ENCODE results near the gene GAD1.

The GAD1 gene

GRCh38 chr2:170836027-170836426, 19.3 kb downstream of the GAD1 start:
- H3K4me3 ChIP-seq (ENCODE audit: low read depth, low read length) = no peak overlapping the region
- CTCF ChIA-PET = no interaction called here
- POLR2A ChIA-PET = no interaction called here
- no peak for TF ChIP-seq CTCF (IDR thresholded peaks at IDR 0.05; ENCODE audit: insufficient read depth, low read length, missing control alignments)
- DNase-seq (ENCODE audit: low read depth, low spot score) = no peak

GRCh38 chr2:170840717-170841210, 24.1 kb downstream of the GAD1 start:
- DNase-seq (ENCODE audit: low read depth, low spot score) = no peak
- H3K4me3 ChIP-seq (ENCODE audit: low read depth, low read length) = no peak overlapping the region
- no peak for TF ChIP-seq CTCF (IDR thresholded peaks at IDR 0.05; ENCODE audit: insufficient read depth, low read length, missing control alignments)
- POLR2A ChIA-PET = no interaction called here
- CTCF ChIA-PET = no interaction called here

GRCh38 chr2:170842785-170843184, 26.1 kb downstream of the GAD1 start:
- TF ChIP-seq CTCF (IDR thresholded peaks at IDR 0.05; ENCODE audit: insufficient read depth, low read length, missing control alignments) = no peak
- DNase-seq (ENCODE audit: low read depth, low spot score) = peak; percentile 24
- CTCF ChIA-PET = interaction anchor here (0.9 kb wide), 2 partner anchors 29 kb away, joined by 3 to 4 read pairs; no protein-coding TSS in a partner anchor
- H3K4me3 ChIP-seq (ENCODE audit: low read depth, low read length) = no peak overlapping the region
- POLR2A ChIA-PET = no interaction called here

GRCh38 chr2:170843656-170844055, 27.0 kb downstream of the GAD1 start:
- no peak overlapping the region for H3K4me3 ChIP-seq (ENCODE audit: low read depth, low read length)
- DNase-seq (ENCODE audit: low read depth, low spot score) = peak; percentile 7
- POLR2A ChIA-PET = no interaction called here
- TF ChIP-seq CTCF (IDR thresholded peaks at IDR 0.05; ENCODE audit: insufficient read depth, low read length, missing control alignments) = no peak
- CTCF ChIA-PET = interaction anchor here (0.8 to 0.9 kb wide), 2 partner anchors 28 to 30 kb away, joined by 3 read pairs; no protein-coding TSS in a partner anchor

- POLR2A ChIA-PET = no interaction called here
- no peak for DNase-seq (ENCODE audit: low read depth, low spot score)
- no peak for TF ChIP-seq CTCF (IDR thresholded peaks at IDR 0.05; ENCODE audit: insufficient read depth, low read length, missing control alignments)
- CTCF ChIA-PET = interaction anchor here (1.0 to 3.5 kb wide), 4 partner anchors 12 to 501 kb away, joined by 3 to 13 read pairs (median 4); no protein-coding TSS in a partner anchor
- no peak overlapping the region for H3K4me3 ChIP-seq (ENCODE audit: low read depth, low read length)
These were observed 28.7 kb downstream of the GAD1 start for GRCh38 chr2:170845343-170845742.

- no peak for TF ChIP-seq CTCF (IDR thresholded peaks at IDR 0.05; ENCODE audit: insufficient read depth, low read length, missing control alignments)
- no peak overlapping the region for H3K4me3 ChIP-seq (ENCODE audit: low read depth, low read length)
- no peak for DNase-seq (ENCODE audit: low read depth, low spot score)
- CTCF ChIA-PET = interaction anchor here (1.0 to 3.5 kb wide), 3 partner anchors 27 to 501 kb away, joined by 3 to 13 read pairs (median 5); no protein-coding TSS in a partner anchor
- POLR2A ChIA-PET = no interaction called here
These were observed 29.6 kb downstream of the GAD1 start for GRCh38 chr2:170846314-170846713.

Measured in AG04449 (cell line).